AG09319 (cell line): ENCODE data around the gene C12orf76.
"Not testable (repeated sequence)": the region's sequence is repeated elsewhere in the genome, so short reads cannot be mapped to it uniquely, and the experiment has no call there.

Experiments used
- DNase-seq: peaks from one replicate; pipeline ENCODE4 v3.0.0-alpha.2; 2010; ENCODE audit warnings: low read depth; ENCODE audit errors: extremely low read depth
- CTCF ChIP-seq: IDR thresholded peaks from 2 replicates; pipeline ENCODE4 v1.5.1; 2011; ENCODE audit warnings: low read depth, mild to moderate bottlenecking, inconsistent platforms, low read length, moderate library complexity

Gene C12orf76

GRCh38 chr12:110071967-110072366 is 23.6 kb upstream of the C12orf76 start:
- TF ChIP-seq CTCF: no peak

GRCh38 chr12:110071504-110071903 is 23.2 kb upstream of the C12orf76 start:
- no peak for DNase-seq
- TF ChIP-seq CTCF: no peak

More at GRCh38 chr12:110071967-110072366, 23.6 kb upstream of the C12orf76 start:
- no peak for DNase-seq

GRCh38 chr12:110068654-110069053 is 20.3 kb upstream of the C12orf76 start:
- no peak for TF ChIP-seq CTCF
- no peak for DNase-seq

GRCh38 chr12:110068115-110068514 is 19.8 kb upstream of the C12orf76 start:
- DNase-seq: not testable (repeated sequence)

- TF ChIP-seq CTCF: no peak
- DNase-seq: no peak
Observed at GRCh38 chr12:110067531-110067930, 19.2 kb upstream of the C12orf76 start.

GRCh38 chr12:110065540-110065939 is 17.2 kb upstream of the C12orf76 start:
- DNase-seq: no peak
- TF ChIP-seq CTCF: no peak

- DNase-seq: no peak
- TF ChIP-seq CTCF: no peak
Observed at GRCh38 chr12:110062241-110062640, 13.9 kb upstream of the C12orf76 start.

- TF ChIP-seq CTCF: no peak
- DNase-seq: no peak
Observed at GRCh38 chr12:110059651-110060000, 11.3 kb upstream of the C12orf76 start.
